ENCODE measurements around the gene PACS2.
"Not testable (repeated sequence)": the region's sequence is repeated elsewhere in the genome, so short reads cannot be mapped to it uniquely, and the experiment has no call there.

The PACS2 gene

GRCh38 chr14:105314287-105315200 lies at the start of gene PACS2:
PACS2 (plus strand) TSS chr14:105314748; CDS start chr14:105314919, 171 bp downstream.
- DNase-seq, result peak; percentile 59 to 73

- DNase-seq, result no peak
Measured at GRCh38 chr14:105267820-105268548, 46.6 kb upstream of the PACS2 start.

GRCh38 chr14:105268736-105269354 lies 45.7 kb upstream of the PACS2 start:
- DNase-seq, result no peak

- no peak for DNase-seq
Measured at GRCh38 chr14:105269405-105269804, 45.1 kb upstream of the PACS2 start.

GRCh38 chr14:105271224-105271890 lies 43.2 kb upstream of the PACS2 start:
- DNase-seq, result no peak

- DNase-seq, result no peak
Measured at GRCh38 chr14:105272623-105273022, 41.9 kb upstream of the PACS2 start.

- DNase-seq, result no peak
Measured at GRCh38 chr14:105273062-105273461, 41.5 kb upstream of the PACS2 start.

- no peak for DNase-seq
Measured at GRCh38 chr14:105274637-105275036, 39.9 kb upstream of the PACS2 start.

- no peak for DNase-seq
Measured at GRCh38 chr14:105275267-105275946, 39.1 kb upstream of the PACS2 start.

- DNase-seq, result not testable (repeated sequence)
Measured at GRCh38 chr14:105277448-105277847, 37.1 kb upstream of the PACS2 start.

- DNase-seq, result no peak
Measured at GRCh38 chr14:105279642-105280361, 34.7 kb upstream of the PACS2 start.

GRCh38 chr14:105280525-105280924 lies 34.0 kb upstream of the PACS2 start:
- no peak for DNase-seq

- DNase-seq, result peak; percentile 37 to 49
Measured at GRCh38 chr14:105281371-105282097, 33.0 kb upstream of the PACS2 start.

GRCh38 chr14:105282098-105282725 lies 32.3 kb upstream of the PACS2 start:
- no peak for DNase-seq

GRCh38 chr14:105283028-105283427 lies 31.5 kb upstream of the PACS2 start:
- DNase-seq, result no peak

GRCh38 chr14:105283899-105284298 lies 30.6 kb upstream of the PACS2 start:
- no peak for DNase-seq

GRCh38 chr14:105285174-105285573 lies 29.4 kb upstream of the PACS2 start:
- DNase-seq, result no peak

- DNase-seq, result no peak
Measured at GRCh38 chr14:105286759-105287144, 27.8 kb upstream of the PACS2 start.

GRCh38 chr14:105287249-105288102 lies 27.1 kb upstream of the PACS2 start:
- no peak for DNase-seq
